ENCODE data around the gene GSN.

GSN gene

DNA sequence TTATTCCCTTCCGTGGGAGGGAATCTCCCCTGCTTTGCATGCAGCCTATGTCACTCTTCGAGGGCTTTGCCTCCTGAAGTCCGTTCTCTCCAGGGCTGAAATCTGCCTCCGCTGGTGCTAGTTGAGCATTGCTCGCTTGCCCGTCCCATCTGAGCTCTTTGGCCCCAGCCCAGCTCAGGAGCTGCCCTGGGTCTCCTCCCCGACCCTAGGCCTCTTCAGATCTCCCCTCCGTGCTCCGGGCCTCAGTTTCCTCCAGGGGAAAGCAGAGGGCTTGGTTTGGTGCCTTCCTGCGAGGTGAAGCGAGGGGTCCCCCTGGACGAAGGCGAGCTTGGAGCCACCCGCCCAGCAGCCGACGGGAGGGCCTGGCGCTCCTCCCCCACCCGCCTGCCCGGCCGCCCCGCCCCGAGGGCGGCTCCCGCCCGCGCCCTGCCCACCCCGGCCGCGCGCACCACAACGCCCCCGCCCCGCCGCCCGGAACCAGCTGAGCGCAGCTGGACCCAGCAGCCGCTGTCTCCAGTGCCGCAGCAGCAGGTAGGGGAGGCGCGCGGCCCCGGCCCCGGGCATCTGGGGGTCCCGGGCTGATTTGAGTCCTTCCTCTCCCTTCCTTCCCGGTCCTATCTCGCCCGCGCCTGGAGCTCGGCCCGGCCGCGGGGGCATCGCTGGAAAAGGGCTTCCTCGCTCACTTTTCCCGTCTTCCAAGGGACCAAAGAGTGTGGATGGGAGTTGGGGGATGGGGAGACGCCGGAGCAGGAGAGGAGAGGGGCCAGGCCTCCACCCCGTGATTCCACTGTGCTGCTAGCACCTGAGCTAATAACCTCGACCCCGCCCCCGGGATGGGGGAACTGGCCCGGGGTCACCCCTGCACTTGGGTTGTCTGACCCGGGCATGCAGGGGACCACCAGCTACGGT lies at the start of gene GSN:
Gene GSN, plus strand, starts transcription at position 474 of the 909 bp plus-strand sequence. CDS start 33,810 bp downstream, outside the sequence.
- DNase-seq = peak; percentile 31

DNA sequence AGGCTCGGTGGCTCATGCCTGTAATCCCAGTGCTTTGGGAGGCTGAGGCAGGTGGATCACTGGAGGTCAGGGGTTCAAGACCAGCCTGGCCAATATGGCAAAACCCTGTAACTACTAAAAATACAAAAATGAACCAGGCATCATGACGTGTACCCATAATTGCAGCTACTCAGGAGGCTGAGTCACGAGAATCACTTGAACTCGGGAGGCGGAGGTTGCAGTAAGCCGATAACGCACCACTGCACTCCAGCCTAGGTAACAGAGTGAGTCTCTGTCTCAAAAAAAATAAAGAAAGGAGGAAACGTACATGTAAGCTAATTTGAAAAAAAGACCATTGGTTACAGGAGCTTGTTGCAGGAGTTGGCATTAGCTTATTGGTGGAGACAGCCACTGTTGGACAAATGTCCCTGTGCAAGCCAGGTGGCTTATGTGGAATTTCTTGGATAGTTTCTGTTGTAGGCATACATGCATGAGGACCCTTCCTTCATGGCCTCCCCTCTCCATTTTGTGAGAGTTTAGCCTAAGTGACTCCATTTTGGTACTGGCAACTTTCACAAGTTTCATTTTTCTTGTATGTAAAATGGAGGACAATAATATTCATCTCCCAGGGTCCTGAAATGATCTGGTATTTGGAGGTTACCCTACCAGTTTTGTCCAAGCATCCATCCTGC lies 49.5 kb upstream of the GSN start:
- DNase-seq = no peak

DNA sequence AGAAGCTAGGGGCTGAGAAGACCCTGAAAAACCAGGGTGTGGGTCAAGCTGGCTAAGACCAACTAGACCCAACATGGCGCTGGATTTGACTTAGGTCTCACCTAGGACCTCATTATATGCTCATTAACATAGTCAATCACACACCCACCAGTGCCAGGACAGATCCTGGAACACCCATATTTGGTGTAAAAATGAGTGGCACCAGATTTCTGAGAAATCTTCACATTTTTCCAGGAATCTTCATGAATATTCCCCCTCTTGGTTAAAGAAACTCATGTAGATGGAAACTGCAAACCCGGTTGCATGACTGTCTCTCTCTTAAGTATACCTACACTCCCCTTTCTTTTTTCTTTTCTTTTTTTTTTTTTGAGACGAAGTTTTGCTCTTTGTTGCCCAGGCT lies 48.4 kb upstream of the GSN start:
- no peak for DNase-seq

DNA sequence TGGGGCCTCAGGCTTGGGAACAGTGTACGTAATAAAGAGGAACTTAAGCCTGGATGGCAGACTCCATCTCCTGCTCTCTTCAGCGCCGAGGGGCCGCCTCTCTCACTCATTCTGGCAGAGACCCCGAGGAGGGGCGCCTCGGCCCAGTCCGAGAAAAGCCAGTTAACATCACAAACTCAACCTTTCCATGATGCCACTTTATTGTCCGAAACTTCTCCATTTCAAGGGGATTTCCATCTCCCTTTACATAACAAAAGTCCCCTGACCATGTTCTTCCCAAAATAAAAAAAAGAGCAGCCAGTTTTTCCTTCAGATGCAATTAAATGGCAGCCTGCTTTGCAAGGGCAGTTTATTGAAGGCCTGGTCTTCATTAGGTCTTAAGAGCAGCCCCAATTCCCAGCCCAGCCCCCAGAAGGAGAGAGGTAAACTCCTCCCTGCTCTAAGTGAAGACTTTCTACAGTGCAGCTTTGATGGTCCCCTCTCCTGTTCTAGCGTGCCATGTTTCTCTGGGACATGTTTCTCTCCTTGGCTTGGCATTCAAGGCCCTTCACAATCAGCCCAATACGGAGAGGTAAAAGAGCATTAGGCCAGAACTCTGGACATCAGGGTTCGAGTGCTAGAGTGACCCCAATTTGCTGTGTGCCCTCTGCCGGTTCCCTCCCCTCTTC lies 46.8 kb upstream of the GSN start:
- DNase-seq = no peak

DNA sequence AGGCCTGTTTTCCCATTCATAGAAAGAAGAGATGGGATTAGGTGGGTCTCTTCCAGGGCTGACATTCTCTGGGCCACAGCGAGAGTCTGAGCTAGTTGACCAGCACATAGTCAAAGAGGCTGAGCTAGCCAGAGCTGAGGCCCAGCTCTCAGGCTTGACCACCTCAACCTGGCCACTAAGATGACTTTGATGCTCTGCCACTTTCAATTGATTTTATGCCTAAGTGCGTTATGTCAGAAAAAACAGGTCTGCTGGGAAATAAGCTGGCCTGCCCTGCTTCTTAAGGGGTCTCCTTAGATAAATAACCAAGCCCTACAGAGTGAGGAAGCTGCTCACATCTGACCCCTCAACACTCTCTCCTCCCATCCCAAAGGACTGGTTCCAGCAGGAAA lies 46.3 kb upstream of the GSN start:
- no peak for DNase-seq

DNA sequence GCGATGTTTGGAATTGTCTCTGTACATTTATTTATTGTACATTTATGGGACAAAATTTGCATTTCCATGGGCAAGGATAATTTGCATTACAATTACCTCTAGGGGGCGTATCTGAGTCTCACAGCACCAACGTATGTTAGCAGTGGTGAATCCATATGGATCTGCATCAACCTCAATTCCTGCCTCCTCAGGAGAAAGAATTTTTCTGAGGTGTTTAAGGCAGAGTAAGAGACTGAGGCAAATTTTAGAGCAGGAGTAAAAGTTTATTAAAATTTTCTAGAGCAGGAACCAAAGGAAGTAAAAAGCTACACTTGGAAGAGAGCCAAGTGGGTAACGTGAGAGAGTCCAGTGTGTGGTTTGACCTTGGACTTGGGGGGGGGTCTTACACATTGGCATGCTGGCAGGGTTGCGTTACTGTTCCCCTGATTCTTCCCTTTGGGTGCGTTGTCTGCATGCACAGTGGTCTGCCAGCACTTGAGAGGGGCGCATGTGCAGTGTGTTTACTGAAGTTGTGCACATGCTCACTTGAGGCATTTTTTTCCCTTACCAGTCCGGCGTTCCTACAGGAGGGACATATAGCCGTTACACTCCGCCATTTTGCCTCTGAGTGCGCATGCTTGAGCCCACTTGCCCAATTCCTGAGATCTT lies 45.3 kb upstream of the GSN start:
- peak; percentile 62 for DNase-seq

DNA sequence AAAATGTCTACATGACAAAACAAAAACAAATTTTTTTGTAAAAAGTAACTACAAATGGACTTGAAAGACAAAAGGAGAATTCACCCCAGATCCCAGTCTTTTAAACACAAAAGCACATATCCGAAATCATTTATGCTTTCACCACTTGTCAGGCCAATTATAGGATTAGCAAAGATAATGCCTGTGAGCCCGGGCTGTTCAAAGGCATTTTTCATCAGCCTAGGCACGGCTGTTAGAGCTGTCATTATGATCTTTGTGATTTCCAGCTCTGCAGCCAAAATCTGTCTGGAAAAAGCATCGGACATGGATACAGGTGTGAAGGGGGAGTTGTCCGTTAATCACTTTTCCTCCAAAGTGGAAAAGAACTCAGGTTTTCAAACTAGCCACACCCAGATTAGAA lies 42.7 kb upstream of the GSN start:
- peak; percentile 13 for DNase-seq

DNA sequence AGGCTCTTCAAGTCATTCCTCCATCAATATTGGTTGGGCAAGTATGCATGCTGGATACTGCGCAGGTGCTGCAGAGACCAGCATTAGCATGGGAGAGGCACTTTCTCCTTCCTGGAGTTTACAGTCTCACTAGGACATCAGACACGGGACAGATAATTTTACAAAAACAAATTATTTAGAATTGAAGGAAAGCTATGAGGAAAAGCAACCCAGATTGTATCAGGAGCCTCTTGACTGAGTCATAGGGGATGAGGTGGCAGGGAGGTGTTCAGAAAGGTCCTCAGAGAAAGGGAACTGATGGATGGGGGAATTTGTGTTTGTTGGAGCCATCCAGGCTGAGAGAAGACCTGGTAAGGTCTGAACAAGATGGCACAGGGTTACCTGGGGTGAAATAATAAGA lies 41.8 kb upstream of the GSN start:
- DNase-seq = no peak

DNA sequence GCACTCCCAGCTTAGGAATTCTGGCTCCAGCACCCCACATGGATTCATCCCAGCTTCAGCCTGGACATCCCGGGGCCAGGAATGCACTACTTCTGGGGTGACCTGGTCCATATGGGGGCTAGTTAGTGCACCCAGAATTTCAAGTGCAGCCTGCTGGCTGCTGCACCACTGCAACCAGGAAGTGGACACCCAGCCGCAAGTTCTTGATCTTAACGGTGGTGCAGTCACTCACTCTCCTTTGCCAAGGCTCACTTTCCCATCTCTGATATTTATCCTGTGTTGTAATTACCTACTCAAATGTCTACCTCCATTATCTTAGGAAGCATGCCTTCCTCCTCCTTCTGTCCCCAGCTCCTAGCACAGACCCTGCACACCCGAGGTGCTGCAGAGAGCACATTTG lies 40.1 kb upstream of the GSN start:
- DNase-seq = no peak

DNA sequence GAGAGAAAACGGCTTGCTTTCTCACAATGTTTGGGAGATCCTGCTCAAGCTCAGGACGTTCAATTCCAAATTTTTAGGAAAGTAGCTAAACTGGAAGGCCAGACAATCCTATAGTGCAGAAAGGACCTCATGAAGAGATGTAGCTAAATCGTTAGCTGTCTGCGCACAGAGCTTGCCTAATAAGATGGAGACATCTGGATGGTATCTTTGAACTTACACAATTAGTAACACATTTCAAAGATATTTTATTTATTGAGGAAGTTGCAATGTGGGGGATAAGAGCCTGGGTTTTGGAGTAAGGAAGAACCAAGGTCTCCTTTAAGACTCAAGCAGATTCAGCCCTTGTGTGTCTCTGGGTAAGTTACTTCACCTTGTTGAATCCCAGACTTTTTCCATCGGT lies 37.7 kb upstream of the GSN start:
- no peak for DNase-seq

DNA sequence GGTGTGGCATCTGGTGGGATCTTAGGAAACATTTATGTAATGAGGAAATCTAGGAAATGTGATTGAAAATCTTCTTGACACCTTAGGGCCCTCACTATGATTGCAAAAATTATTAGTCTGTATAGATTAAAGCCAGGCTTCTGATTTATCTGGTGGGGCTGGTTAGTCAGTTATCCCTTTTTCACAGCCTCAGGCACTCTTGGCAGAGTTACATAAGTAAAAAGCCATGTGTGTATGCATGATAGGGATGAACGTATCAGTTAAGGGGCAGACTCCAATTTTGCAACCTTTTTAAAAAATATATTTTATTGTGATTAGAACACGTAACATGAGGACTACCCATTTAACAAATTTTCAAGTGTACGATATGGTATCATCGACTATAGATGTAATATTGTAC lies 35.7 kb upstream of the GSN start:
- no peak for DNase-seq

DNA sequence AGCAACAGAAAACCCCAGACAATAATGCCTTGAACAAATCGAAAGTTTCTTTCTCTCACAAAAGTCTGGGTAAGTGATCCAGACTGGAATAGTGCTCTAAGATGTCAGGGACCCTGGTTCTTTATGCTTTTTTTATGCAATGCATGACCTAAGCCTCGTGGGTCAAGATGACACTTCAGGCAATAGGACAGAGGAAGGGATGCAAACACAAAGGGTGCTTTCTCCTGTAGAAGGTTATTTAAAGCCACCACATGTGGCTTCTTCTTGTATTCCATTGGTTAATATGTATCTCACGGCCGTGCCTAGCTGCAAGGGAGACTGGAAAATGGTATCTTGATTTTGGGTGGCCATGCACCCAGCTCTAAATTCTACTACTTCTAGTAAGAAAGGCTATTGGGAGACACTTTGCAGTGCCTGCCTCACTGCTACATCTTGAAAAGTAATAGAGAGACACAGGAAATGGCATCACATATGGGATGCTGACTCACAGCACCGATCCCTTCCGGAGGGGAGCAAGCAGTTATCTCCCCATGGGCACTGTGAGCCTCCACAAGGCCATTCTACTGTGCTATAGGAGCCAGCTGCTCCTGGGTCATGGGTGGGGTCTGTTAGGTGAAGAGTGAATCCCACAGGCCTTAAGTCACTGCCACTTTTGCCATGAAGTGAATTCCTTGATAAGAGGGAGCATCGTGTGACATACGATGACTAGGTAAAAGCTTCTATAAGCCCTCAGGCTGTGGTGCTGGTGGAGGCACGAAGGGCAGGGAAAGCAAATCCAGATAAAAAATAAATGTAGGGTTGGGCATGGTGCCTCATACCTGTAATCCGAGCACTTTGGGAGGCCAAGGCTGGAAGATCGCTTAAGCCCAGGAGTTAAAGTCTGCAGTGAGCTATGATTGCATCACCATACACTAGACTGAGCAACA lies 33.8 kb upstream of the GSN start:
- DNase-seq = no peak

DNA sequence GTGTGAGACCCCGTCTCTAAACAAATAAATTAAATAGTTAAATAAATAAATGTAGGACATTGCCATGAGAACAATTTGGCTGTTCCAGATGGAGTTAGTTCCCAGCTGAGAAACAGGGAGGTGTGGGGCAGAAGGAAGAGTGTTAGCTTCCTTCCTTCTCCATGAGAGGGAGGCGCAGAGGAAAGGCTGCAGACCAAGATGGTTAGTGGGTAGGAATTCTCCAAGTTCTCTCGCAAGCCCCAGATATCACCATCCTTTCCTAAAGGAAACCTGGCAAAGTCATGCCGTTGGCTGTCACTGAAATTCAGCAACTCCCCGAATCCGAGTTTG lies 33.2 kb upstream of the GSN start:
- DNase-seq = no peak

DNA sequence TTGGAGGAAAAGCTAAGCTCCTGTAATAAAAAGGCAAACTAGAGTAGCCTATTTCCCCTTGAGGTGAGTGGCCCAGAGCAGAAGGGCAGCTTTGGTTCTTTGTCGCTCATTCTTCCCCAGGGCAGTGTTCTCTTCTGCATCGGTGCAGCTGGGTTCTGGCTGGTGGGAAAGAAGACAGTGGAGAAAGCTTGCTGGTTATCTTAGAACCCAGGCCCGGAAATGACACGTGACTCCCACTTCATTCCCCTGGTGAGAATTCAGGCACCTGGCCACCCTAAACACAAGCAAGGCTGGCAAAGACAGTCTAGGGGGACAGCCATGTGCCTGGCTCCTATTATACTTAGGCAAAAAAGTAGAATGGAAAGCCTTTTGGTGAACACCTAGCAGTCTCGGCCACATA lies 32.5 kb upstream of the GSN start:
- DNase-seq = no peak

DNA sequence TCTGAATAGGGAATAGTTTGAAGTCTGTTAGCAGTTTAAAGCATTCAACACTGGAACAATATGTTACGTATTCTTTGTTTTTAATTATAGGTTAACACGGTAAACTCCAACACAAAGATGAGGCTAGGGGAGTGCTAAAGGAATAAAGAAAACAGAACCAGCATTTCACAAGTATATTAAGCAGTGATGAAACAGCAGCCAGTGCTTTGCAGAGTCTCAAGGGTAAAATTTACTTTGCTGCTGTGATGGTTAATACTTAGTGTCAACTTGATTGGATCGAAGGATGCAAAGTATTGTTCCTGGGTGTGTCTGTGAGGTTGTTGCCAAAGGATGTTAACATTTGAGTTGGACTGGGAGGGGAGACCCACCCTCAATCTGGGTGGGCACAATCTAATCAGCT lies 30.0 kb upstream of the GSN start:
- DNase-seq = no peak

DNA sequence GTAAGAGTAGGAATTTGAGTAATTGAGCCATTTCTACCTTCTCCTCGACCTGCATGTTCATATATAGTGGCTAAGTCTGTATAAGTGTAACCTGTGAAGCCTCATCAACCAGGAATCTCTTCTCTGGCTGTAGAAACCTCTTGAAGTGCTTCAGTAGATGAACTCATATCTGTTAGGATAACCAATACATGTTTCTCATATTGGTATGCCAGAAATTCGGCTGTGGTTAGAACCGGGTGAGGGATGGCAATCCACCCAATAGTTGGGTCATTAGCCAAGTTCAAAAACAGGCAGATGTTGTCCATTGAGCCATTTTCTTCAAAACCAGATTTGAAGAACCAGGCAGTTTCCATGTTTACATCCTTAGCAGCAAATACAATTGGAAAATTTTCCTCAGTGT lies 28.9 kb upstream of the GSN start:
- no peak for DNase-seq

DNA sequence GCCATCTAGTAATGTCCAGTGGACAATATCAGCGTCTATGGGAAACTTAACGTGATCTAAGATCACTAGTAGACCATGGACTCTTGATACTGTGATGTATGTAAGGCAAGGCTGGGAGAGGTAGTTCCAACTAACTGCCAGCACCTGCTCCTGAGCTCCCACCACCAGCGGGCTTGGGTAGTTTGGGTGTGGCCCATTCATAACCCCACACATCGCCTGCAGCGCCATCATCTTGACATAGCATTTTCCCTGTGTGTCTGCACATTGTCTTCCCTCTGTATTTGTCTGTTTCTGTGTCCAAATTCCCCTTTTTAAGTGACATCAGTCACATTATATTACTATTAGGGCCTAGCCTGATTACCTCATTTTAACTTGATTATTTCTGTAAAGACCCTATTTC lies 28.1 kb upstream of the GSN start:
- DNase-seq = no peak

DNA sequence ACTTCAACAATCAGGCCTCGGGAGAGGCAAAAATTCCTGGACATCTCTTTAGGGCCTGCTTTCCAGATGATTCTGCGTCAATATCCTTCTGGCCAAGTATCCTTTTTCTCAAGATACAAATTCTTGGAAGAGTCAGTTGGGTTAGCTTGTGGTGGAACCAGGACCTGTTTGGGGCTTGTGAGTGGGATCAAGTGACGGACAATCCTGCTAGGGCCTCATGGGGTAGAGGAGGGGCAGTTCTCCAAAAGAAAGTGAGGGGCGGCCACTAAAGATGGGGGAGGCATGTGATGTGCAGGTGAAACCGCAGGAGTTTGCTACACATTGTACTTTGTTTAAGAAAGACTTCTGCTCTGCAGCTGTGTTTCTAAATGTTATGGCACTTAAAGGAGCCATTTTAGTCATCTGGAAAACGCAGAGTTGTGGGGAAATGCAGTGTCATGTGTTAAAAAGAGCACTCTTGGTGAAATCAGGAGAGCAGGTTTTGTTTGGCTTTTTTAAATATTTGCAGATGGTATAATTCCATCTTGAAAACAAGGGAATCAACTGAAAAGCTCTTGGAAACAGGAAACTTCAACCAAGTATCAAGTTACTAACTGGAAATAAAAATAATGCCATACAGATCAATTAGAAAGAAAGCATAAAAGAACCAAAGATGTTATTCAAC lies 27.4 kb upstream of the GSN start:
- no peak for DNase-seq

DNA sequence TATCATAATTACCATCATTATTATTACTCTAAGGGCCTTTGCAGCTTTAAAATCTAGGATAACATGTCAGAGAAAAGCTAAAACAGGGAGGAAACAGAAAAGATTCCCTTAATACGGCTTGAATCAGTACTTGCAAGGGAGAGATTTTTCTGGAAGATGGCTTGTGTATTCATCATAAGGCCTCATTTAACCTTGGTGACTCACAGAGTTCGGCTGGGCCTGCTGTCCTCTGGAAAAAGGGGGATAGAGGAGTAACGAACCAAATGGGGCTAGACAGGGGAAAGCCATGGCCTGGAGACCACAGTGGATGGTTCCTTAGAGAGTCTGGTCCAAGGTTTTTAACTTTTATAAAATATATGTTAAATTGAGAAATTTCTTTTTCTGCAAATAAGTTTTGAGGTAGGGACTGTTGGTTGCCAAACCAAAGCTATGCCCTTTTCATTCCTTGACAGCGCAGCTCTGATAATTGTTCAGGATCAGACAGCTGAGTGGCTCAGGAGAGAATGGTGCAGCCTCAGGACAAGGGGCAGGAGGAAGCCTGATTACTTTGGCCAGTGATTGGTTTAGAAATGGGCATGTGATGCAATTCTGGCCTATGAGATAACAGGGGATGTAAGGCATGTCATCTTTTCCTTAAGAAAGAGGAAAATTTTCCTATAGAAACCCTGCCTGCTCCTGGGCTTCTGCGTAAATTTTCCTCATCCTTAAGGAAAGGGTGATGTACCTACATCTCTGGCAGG lies 25.6 kb upstream of the GSN start:
- DNase-seq = no peak

DNA sequence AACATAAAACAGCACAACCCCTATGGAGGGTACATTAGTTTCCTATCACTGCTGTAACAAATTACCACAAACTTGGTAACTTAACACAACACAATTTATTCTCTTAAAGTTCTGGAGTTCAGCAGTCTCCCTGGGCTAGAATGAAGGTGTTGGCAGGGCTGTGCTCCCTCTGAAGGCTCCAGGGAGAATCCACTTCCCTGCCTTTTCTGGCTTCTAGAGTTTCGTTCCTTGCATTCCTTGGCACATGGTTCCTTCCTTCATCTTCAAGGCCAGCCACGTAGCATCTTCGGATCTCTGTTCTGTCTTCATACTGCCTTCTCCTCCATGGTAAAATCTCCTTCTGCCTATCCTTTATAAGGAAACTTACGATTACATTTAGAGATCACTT lies 25.0 kb upstream of the GSN start:
- no peak for DNase-seq

All from NCI-H146 (cell line).